Endometrium (tissue), 2 donors: Measurements from ENCODE around the gene ADORA1.

ENCODE experiments used
- FAIRE-seq: peaks from 2 replicates; lab custom pipeline; 2012; peaks lifted over from hg19 to GRCh38; lab: Jason Lieb, UNC
- donor health status: control.
- donor health status: control.

Gene ADORA1

DNA sequence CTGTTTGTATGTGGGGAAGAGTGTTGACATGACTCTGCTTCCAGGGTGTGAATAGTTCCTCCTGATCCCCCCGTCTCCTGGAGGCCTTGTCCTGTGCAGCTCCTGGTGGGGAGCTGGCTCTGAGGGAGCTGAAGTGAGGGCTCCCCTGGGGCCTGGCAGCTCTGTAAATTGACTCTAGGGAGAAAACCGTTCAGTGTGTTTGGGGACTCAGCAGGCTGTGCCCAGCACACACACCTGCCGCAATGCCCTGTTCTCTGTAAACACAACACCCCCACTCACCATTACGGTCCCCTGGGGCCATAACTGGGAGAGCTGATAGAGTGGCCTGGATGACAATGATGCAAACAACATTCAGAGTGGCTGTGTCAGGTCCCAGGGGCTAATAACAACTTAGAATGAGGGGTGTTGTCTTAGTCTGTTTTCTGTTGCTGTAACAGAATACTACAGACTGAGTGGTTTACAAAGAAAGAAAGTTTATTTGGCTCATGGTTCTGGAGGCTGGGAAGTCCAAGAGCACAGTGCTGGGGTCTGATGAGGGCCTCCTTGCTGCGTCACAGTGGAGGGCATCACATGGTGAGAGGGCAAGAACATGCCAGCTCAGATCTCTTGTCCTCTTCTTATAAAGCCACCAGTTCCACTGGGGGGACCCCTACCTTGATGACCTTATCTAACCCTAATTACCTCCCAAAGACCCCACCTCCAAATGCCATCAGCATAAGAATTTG, 15.3 kb downstream of the ADORA1 start:
- no peak for FAIRE-seq

DNA sequence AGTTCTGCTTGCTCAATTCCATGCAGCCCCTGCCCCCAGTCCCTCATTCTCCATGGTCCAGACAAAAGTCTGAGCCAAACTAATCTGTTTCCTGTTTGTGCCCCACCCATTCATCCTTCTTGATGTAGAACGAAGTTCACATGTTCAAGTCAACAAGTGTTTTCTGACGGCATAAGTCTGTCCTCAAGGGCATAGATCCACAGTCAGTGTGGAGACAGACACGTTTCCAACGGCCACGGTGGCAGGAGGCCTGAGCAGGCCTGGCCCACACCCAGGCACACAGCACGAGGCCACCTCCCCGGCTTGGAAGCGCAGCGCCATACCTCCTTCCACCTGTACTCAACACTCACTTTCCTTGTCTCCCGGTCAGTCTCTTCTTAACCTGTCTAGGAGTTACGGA, 16.1 kb downstream of the ADORA1 start:
- FAIRE-seq = no peak

- FAIRE-seq = no peak
These were observed 17.1 kb downstream of the ADORA1 start for GRCh38 chr1:203144661-203145060.

- FAIRE-seq = no peak
These were observed 18.0 kb downstream of the ADORA1 start for GRCh38 chr1:203145321-203146041.

- FAIRE-seq = no peak
These were observed 18.5 kb downstream of the ADORA1 start for GRCh38 chr1:203146042-203146369.

DNA sequence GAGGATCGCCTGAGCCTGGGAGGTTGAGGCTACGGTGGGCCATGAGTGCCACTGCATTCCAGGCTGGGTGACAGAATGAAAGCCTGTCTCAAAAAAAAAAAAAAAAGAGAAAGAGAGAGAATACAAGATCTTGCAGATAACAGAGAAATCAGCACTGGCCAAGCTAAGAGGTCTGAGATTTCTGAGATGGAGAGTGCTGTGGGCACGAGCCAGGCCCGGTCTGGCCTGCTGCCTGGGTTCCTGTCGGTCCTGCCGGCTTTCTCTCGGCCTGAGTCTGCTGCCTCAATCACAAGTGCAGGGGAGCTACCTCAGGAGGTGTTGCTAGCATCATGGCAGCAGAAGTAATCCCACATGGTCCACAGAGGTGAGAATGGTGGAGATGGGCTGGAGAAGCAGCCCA, 19.0 kb downstream of the ADORA1 start:
- FAIRE-seq = no peak

DNA sequence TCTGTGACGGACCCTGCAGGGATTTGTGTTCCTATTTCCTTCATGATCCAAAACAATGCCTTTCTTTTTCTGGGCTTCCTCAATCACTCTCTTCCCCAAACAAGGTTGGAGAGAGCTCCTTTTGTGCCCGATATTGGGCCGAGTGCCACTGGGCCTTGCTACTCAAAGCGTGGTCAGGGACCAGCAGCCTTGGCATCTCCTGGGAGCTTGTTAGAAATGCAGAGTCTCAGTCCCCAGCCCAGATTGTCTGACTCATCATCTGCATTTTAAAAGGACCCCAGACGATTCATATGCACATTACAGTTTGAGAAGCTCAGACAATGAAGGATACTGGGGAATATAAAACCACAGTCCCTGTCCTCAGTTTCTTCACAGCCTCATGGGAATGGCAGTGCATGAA, 19.9 kb downstream of the ADORA1 start:
- FAIRE-seq = no peak

DNA sequence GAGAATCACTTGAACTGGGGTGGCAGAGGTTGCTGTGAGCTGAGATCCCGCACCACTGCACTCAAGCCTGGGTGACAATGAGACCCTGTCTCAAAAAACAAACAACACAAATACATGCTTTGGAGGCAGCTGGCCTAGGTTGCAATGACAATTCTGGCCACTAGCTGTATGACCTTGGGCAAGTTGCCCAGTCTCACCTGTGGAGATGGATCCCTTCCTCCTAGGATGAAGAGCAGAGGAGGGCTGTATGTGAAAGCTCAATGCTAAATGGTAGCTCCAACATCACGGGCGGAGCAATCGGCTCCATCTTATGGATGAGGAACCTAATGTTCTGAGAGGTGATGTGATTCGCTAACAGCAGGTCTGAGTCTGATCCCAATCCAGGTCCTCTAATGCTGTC, 20.6 kb downstream of the ADORA1 start:
- no peak for FAIRE-seq

- no peak for FAIRE-seq
These were observed 21.1 kb downstream of the ADORA1 start for GRCh38 chr1:203148579-203148978.

DNA sequence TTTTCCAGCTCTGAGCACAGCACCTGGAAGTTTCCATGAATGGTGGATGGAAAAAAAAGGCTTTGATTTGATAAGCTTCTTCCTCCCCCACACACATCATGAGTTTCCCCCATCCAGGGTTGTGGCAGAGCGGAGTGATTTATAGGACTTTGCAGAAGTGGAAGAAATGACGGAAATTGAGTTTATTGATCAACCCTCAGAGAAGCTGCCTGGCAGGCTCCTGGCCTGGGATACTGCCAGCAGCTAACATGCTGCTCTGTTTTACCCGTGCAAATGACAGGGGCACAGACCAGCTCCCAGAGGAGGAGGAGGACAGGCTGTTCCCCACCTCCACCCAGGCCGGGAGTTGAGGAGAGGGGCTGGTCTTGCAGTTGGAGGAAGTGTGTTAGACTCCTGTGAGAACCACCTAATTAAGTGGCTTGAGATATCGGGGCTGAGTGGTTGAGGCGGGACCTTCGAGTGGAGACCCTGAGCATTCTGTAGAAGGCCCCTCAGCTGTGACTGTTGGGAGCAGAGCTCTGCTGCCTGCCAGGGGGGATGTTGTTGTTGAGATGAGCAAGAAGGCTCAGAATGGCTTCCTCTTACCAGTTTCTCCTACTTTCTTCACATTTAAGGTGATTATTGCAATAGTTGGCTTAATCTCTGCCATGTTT, 21.8 kb downstream of the ADORA1 start:
- no peak for FAIRE-seq

DNA sequence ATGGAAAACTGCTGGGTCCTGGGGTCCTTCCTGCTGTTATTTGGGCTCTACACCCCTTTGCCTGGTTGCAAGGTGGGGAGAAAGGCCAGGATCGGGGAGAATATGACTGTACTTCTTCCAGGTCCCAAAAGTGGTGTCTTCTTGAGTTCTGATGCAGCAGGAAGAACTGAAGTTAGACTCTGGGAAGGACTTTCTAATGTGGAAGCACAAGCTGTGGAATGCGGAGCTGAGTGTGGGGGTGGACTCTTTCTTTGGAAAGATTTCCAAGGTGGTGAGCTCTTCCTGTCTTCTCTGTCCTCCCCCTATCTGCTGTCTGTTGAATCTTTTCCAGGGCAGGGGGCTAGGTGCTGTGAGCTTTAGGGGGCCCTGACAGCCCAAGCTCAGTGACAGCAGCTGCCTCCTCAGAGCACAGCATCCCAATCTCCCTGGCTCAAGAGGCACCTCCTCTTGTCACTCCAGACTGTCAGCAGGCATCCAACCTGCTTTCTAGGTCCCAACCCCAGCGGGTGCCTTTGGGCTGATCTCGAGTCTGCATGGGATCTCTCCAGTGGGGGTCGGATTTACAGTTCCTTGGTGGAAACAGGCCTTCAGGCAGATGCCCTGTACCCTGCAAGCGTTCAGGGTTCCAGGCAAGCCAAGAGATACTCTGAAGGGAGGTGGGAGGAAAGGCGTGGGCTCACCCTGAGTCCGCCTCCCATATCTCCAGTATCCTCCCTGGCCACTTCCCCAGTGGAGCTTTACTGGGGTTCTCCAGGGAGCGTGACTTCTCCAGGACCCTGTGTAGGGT, 23.2 kb downstream of the ADORA1 start:
- FAIRE-seq = no peak

DNA sequence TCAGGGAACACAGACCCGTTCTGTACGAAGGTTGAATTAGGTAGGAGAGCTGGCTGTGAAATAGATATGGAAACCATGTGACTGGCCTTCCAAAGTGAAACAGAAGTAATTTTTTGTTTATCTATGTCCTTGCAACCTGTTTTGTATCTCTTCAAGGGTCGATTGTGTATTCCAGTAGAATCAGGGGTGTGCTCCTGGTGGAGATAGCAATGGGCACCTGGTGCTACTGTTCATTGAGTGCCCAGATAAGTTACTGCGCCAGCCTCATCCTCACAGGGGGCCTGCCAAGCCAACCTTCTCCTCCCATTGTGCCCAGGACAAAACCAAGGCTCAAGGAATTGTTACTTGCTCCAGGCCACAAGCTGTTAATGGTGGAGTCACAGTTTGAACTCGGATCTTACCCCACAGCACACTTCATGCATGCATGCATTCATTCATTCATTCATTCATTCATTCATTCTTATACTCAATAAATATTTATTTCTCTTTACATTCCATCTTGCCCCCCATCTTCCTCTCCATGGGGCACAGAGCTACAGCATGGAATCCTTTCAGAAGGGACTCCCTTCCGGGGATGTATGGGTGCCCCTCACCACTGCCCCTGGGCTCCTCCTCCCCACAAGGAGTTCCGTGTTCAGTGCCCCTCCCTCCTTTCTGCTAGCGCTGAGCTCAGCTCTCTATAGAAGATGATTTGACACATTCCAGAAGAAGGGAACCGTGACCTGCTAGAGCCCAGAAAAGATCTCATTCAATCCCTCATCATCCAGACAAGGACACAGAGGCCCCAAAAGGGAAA, 24.0 kb downstream of the ADORA1 start:
- FAIRE-seq = no peak

GRCh38 chr1:203152158-203153034, 24.9 kb downstream of the ADORA1 start:
- no peak for FAIRE-seq

- no peak for FAIRE-seq
These were observed 25.8 kb downstream of the ADORA1 start for GRCh38 chr1:203153051-203153988.

DNA sequence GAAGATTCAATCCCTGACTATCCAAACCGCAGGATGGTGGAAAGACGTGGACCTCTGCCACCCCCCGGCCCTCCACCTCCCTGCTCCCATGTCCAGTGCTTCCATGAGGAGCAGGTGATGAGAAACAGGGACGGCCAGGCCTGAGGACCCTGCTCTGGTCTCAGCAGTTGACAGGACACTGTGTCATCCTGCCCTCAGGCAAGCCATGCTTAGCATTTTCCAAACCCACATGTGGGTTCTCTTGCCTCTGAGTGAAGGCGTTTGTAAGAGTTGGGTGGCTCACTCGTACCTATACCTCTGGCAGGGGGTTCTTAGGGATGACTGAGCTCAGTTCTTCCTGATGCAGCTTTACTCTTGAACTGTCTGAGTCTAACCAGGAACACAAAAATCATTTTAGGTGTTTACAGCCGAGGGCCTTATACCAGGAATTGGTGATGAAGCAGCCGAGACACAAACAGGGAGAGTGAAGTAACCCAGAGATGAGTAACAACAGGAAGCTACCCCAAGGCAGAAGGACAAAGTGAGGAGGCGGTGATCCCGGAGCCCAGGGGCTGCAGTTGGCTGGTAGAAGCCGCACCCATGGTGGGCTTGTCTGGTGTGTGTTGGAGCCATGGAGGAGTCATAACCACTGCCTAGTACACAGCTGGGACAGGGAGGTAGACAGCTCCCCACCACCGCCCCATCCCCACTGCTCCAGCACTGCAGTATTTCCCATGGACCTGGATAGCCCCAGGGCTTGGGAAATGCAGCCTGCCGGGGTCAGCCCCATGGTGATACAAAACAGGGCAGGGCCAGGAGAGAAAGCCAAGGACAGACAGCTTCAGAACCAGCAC, 26.7 kb downstream of the ADORA1 start:
- no peak for FAIRE-seq

GRCh38 chr1:203156280-203156679, 28.8 kb downstream of the ADORA1 start:
- no peak for FAIRE-seq

DNA sequence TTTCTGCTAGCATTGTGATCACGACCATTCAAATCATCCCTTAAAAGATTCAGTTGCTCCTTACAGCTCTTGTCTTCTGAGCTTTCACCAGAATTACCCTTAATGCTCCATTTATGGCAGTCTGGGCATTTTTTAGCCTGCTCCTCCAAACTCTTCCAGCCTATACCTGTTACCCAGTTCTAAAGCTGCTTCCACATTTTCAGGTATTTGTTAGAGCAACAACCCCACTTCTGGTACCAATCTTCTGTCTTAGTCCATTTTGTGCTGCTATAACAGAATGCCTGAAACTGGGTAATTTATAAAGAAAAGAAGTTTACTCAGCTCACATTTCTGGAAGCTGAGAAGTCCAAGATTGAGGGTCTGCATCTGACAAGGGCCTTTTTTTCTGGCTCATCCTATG, 30.9 kb downstream of the ADORA1 start:
- no peak for FAIRE-seq

DNA sequence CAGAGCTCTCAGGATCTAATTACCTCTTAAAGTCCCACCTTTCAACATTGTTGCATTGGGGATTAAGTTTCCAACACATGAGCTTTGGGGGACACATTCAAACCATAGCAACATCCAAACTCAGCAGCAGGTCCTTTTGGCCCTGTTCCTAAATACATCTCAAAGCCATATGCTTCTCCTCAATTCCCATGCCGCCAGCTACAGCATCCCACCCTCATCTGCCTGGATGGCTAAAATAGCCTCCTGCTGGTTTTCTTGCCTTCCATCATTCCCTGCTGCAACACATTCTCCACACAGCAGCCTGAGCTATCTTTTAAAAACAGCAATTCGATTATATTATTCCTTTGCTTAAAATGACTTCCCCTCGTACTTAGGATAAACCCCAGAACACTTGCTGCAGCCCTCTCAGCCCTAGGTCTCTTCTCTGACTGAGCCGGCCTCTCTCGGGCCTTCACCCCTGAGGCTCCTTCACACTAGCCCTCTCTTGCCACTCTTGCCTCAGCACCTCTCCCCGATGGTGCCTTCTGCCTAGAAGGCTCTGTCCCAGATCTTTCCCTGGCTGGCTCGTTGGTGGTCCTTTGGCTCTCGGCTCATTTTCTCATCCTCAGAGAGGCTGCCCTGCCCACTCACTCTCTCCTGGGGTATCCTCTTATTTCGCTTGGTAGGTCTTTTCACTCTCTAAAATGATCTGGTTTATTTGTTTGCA, 31.6 kb downstream of the ADORA1 start:
- no peak for FAIRE-seq
